WTC11 (cell line): Measurements from ENCODE around the gene BTBD19. TPM values are rescaled to one million over a fixed set of nuclear protein-coding genes. Genes with fewer than 3 reads are reported as not detected.

Source experiments
- ATAC-seq: fragments of 200-7000 bp; cut with Tn5 transposase; 2 replicates; pipeline ENCODE4 v1.10.0; 2021; ENCODE audit warnings: mild to moderate bottlenecking, moderate library complexity
- CTCF ChIA-PET: fragments of 300-600 bp; sonication (Branson Sonifier 250); formaldehyde crosslinking; loops from one replicate; lab custom pipeline; 2021; ENCODE audit warnings: antibody characterized with exemption; lab: Charles Lee
- POLR2A ChIA-PET: fragments of 350-600 bp; sonication (Branson Sonifier 250); formaldehyde crosslinking; loops from one replicate; lab custom pipeline; 2021; ENCODE audit warnings: antibody characterized with exemption; lab: Charles Lee
- DNase-seq: peaks from one replicate; pipeline ENCODE4 v3.0.0; 2021; ENCODE audit warnings: low spot score
- H3K27ac Mint-ChIP-seq: 2 replicates; pipeline ENCODE4 v1.8.0; 2021; ENCODE audit warnings: mixed read lengths
- H3K27me3 Mint-ChIP-seq: 2 replicates; pipeline ENCODE4 v1.8.0; 2021; ENCODE audit warnings: low read depth, mild to moderate bottlenecking, moderate library complexity, mixed read lengths
- H3K36me3 Mint-ChIP-seq: 2 replicates; pipeline ENCODE4 v1.8.0; 2021; ENCODE audit warnings: mixed read lengths
- H3K4me1 Mint-ChIP-seq: 2 replicates; pipeline ENCODE4 v1.8.0; 2022; ENCODE audit warnings: mixed read lengths
- H3K4me3 Mint-ChIP-seq: 2 replicates; pipeline ENCODE4 v1.8.0; 2021; ENCODE audit warnings: mild to moderate bottlenecking, moderate library complexity, mixed read lengths
- H3K9me3 Mint-ChIP-seq: 2 replicates; pipeline ENCODE4 v1.8.0; 2021; ENCODE audit warnings: mixed read lengths
- CREB1 ChIP-seq: sonication (generic); formaldehyde crosslinking; IDR thresholded peaks from 2 replicates; pipeline ENCODE4 v1.8.0; 2023; ENCODE audit warnings: mild to moderate bottlenecking, missing genetic modification reagents
- ELF4 ChIP-seq: sonication (generic); formaldehyde crosslinking; IDR thresholded peaks from 2 replicates; pipeline ENCODE4 v1.8.1; 2022; ENCODE audit warnings: low read depth, mild to moderate bottlenecking, moderate library complexity, missing genetic modification reagents
- EMX1 ChIP-seq: fragments of 250-450 bp; sonication (Bioruptor Pico); IDR thresholded peaks from 2 replicates; pipeline ENCODE4 v1.8.0; 2021; ENCODE audit warnings: mild to moderate bottlenecking
- ERG ChIP-seq: fragments of 250-450 bp; sonication (Bioruptor Pico); IDR thresholded peaks from 2 replicates; pipeline ENCODE4 v1.8.0; 2021; ENCODE audit warnings: mild to moderate bottlenecking
- FOXK1 ChIP-seq: sonication (generic); formaldehyde crosslinking; IDR thresholded peaks from 2 replicates; pipeline ENCODE4 v1.8.0; 2022; ENCODE audit warnings: mild to moderate bottlenecking, moderate library complexity, missing genetic modification reagents
- RORB ChIP-seq: fragments of 250-450 bp; sonication (Bioruptor Pico); IDR thresholded peaks from 2 replicates; pipeline ENCODE4 v1.9.0; 2021; ENCODE audit warnings: mild to moderate bottlenecking
- SMAD3 ChIP-seq: sonication (generic); formaldehyde crosslinking; IDR thresholded peaks from 2 replicates; pipeline ENCODE4 v1.8.0; 2022; ENCODE audit warnings: missing genetic modification reagents, mild to moderate bottlenecking, borderline replicate concordance
- SOX15 ChIP-seq: fragments of 250-450 bp; sonication (Bioruptor Pico); IDR thresholded peaks from 2 replicates; pipeline ENCODE4 v1.9.0; 2021; ENCODE audit warnings: mild to moderate bottlenecking
- ZNF219 ChIP-seq: sonication (generic); formaldehyde crosslinking; IDR thresholded peaks from 2 replicates; pipeline ENCODE4 v1.8.0; 2023; ENCODE audit warnings: missing genetic modification reagents, mild to moderate bottlenecking, borderline replicate concordance
- ZNF232 ChIP-seq: sonication (generic); formaldehyde crosslinking; IDR thresholded peaks from 2 replicates; pipeline ENCODE4 v1.8.0; 2022; ENCODE audit warnings: mild to moderate bottlenecking, missing genetic modification reagents
- total RNA-seq: library from RNA; stranded (reverse); gene quantifications from 3 replicates; pipeline ENCODE4 v1.2.3, GENCODE V29; 2021
- TF ChIP-seq, protein P1 (sequence below): sonication (generic); formaldehyde crosslinking; IDR thresholded peaks from 2 replicates; pipeline ENCODE4 v1.8.1; 2022; ENCODE audit warnings: mild to moderate bottlenecking, missing genetic modification reagents, moderate library complexity, borderline replicate concordance
- TF ChIP-seq, protein P2 (sequence below): fragments of 250-450 bp; sonication (Bioruptor Pico); IDR thresholded peaks from 2 replicates; pipeline ENCODE4 v2.1.2; 2022; ENCODE audit warnings: mild to moderate bottlenecking, moderate library complexity
- TF ChIP-seq, protein P3 (sequence below): sonication (generic); formaldehyde crosslinking; IDR thresholded peaks from 2 replicates; pipeline ENCODE4 v1.8.0; 2022; ENCODE audit warnings: mild to moderate bottlenecking, missing genetic modification reagents
- TF ChIP-seq, protein P4 (sequence below): sonication (generic); formaldehyde crosslinking; IDR thresholded peaks from 2 replicates; pipeline ENCODE4 v1.8.1; 2023; ENCODE audit warnings: mild to moderate bottlenecking, moderate library complexity, missing genetic modification reagents
- TF ChIP-seq, protein P5 (sequence below): fragments of 250-450 bp; sonication (Bioruptor Pico); IDR thresholded peaks from 2 replicates; pipeline ENCODE4 v1.9.0; 2021; ENCODE audit warnings: mild to moderate bottlenecking
- TF ChIP-seq, protein P6 (sequence below): fragments of 250-450 bp; sonication (Bioruptor Pico); IDR thresholded peaks from 2 replicates; pipeline ENCODE4 v1.9.0; 2021; ENCODE audit warnings: moderate library complexity, mild to moderate bottlenecking, inconsistent platforms, borderline replicate concordance
- TF ChIP-seq, protein P7 (sequence below): sonication (generic); formaldehyde crosslinking; IDR thresholded peaks from 2 replicates; pipeline ENCODE4 v1.8.1; 2023; ENCODE audit warnings: mild to moderate bottlenecking, missing genetic modification reagents, borderline replicate concordance

BTBD19 gene
- total RNA-seq, 1 experiment from 2014 or later: 1.7 TPM

GRCh38 chr1:44808938-44809917 lies 905 bp downstream of the BTBD19 start:
- peak overlapping the region; percentile 78 for H3K27ac Mint-ChIP-seq
- H3K4me3 Mint-ChIP-seq: peak overlapping the region; percentile 45
- H3K27me3 Mint-ChIP-seq: peaks cover 7% of the 10 kb centered on the region
- H3K9me3 Mint-ChIP-seq: no peaks in the 10 kb centered on the region
- peaks cover 32% of the 10 kb centered on the region for H3K4me1 Mint-ChIP-seq
- CTCF ChIA-PET: interaction anchor here (0.8 to 2.9 kb wide), 16 partner anchors 8 to 494 kb away, joined by 3 to 44 read pairs (median 6); partner anchors contain the start of genes BEST4, PLK3, PTCH2 and RNU5D-1
- TF ChIP-seq RORB (no peak), SMAD3 (CRISPR knock-in tag) (no peak), ELF4 (CRISPR knock-in tag) (no peak), FOXK1 (CRISPR knock-in tag) (no peak)
- ATAC-seq: no peak
- peaks cover 8% of the 10 kb centered on the region for H3K36me3 Mint-ChIP-seq
- DNase-seq: no peak
- POLR2A ChIA-PET: interaction anchor here (0.5 to 2.6 kb wide), 9 partner anchors 9 to 205 kb away, joined by 3 to 24 read pairs (median 5); partner anchors contain the start of genes EIF2B3, PLK3, PTCH2 and RNU5D-1

GRCh38 chr1:44810101-44810761 lies 1.9 kb downstream of the BTBD19 start:
- Mint-ChIP-seq H3K27ac (no peak overlapping the region), H3K36me3 (peaks cover 6% of the 10 kb centered on the region), H3K4me3 (no peak overlapping the region), H3K27me3 (peaks cover 7% of the 10 kb centered on the region), H3K9me3 (no peaks in the 10 kb centered on the region), H3K4me1 (peaks cover 38% of the 10 kb centered on the region)
- no peak for ATAC-seq
- no peak for DNase-seq
- CTCF ChIA-PET: interaction anchor here (0.7 to 2.8 kb wide), 7 partner anchors 10 to 191 kb away, joined by 3 to 44 read pairs (median 5); partner anchors contain the start of genes PLK3 and RNU5D-1
- POLR2A ChIA-PET: interaction anchor here (0.7 to 2.6 kb wide), 5 partner anchors 10 to 189 kb away, joined by 3 to 24 read pairs (median 10); partner anchors contain the start of genes PLK3, PTCH2 and RPS8
- TF ChIP-seq, protein P1, sequence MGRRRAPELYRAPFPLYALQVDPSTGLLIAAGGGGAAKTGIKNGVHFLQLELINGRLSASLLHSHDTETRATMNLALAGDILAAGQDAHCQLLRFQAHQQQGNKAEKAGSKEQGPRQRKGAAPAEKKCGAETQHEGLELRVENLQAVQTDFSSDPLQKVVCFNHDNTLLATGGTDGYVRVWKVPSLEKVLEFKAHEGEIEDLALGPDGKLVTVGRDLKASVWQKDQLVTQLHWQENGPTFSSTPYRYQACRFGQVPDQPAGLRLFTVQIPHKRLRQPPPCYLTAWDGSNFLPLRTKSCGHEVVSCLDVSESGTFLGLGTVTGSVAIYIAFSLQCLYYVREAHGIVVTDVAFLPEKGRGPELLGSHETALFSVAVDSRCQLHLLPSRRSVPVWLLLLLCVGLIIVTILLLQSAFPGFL (CRISPR knock-in tag): no peak
- no peak for TF ChIP-seq EMX1 (CRISPR knock-in tag)
- TF ChIP-seq, protein P2, sequence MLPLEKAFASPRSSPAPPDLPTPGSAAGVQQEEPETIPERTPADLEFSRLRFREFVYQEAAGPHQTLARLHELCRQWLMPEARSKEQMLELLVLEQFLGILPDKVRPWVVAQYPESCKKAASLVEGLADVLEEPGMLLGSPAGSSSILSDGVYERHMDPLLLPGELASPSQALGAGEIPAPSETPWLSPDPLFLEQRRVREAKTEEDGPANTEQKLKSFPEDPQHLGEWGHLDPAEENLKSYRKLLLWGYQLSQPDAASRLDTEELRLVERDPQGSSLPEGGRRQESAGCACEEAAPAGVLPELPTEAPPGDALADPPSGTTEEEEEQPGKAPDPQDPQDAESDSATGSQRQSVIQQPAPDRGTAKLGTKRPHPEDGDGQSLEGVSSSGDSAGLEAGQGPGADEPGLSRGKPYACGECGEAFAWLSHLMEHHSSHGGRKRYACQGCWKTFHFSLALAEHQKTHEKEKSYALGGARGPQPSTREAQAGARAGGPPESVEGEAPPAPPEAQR (CRISPR knock-in tag): no peak
- TF ChIP-seq, protein P3, sequence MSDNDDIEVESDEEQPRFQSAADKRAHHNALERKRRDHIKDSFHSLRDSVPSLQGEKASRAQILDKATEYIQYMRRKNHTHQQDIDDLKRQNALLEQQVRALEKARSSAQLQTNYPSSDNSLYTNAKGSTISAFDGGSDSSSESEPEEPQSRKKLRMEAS (CRISPR knock-in tag): no peak
- no peak for TF ChIP-seq ERG (CRISPR knock-in tag)
- no peak for TF ChIP-seq CREB1
- TF ChIP-seq, protein P4, sequence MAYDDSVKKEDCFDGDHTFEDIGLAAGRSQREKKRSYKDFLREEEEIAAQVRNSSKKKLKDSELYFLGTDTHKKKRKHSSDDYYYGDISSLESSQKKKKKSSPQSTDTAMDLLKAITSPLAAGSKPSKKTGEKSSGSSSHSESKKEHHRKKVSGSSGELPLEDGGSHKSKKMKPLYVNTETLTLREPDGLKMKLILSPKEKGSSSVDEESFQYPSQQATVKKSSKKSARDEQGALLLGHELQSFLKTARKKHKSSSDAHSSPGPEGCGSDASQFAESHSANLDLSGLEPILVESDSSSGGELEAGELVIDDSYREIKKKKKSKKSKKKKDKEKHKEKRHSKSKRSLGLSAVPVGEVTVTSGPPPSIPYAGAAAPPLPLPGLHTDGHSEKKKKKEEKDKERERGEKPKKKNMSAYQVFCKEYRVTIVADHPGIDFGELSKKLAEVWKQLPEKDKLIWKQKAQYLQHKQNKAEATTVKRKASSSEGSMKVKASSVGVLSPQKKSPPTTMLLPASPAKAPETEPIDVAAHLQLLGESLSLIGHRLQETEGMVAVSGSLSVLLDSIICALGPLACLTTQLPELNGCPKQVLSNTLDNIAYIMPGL (CRISPR knock-in tag): no peak
- no peak for TF ChIP-seq ZNF232 (CRISPR knock-in tag)
- TF ChIP-seq, protein P5, sequence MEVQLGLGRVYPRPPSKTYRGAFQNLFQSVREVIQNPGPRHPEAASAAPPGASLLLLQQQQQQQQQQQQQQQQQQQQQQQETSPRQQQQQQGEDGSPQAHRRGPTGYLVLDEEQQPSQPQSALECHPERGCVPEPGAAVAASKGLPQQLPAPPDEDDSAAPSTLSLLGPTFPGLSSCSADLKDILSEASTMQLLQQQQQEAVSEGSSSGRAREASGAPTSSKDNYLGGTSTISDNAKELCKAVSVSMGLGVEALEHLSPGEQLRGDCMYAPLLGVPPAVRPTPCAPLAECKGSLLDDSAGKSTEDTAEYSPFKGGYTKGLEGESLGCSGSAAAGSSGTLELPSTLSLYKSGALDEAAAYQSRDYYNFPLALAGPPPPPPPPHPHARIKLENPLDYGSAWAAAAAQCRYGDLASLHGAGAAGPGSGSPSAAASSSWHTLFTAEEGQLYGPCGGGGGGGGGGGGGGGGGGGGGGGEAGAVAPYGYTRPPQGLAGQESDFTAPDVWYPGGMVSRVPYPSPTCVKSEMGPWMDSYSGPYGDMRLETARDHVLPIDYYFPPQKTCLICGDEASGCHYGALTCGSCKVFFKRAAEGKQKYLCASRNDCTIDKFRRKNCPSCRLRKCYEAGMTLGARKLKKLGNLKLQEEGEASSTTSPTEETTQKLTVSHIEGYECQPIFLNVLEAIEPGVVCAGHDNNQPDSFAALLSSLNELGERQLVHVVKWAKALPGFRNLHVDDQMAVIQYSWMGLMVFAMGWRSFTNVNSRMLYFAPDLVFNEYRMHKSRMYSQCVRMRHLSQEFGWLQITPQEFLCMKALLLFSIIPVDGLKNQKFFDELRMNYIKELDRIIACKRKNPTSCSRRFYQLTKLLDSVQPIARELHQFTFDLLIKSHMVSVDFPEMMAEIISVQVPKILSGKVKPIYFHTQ: no peak
- no peak for TF ChIP-seq SOX15 (CRISPR knock-in tag)
- TF ChIP-seq ZNF219 (CRISPR knock-in tag): no peak
- no peak for TF ChIP-seq SMAD3 (CRISPR knock-in tag)
- TF ChIP-seq, protein P6, sequence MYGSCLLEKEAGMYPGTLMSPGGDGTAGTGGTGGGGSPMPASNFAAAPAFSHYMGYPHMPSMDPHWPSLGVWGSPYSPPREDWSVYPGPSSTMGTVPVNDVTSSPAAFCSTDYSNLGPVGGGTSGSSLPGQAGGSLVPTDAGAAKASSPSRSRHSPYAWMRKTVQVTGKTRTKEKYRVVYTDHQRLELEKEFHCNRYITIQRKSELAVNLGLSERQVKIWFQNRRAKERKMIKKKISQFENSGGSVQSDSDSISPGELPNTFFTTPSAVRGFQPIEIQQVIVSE (CRISPR knock-in tag): no peak
- TF ChIP-seq, protein P7, sequence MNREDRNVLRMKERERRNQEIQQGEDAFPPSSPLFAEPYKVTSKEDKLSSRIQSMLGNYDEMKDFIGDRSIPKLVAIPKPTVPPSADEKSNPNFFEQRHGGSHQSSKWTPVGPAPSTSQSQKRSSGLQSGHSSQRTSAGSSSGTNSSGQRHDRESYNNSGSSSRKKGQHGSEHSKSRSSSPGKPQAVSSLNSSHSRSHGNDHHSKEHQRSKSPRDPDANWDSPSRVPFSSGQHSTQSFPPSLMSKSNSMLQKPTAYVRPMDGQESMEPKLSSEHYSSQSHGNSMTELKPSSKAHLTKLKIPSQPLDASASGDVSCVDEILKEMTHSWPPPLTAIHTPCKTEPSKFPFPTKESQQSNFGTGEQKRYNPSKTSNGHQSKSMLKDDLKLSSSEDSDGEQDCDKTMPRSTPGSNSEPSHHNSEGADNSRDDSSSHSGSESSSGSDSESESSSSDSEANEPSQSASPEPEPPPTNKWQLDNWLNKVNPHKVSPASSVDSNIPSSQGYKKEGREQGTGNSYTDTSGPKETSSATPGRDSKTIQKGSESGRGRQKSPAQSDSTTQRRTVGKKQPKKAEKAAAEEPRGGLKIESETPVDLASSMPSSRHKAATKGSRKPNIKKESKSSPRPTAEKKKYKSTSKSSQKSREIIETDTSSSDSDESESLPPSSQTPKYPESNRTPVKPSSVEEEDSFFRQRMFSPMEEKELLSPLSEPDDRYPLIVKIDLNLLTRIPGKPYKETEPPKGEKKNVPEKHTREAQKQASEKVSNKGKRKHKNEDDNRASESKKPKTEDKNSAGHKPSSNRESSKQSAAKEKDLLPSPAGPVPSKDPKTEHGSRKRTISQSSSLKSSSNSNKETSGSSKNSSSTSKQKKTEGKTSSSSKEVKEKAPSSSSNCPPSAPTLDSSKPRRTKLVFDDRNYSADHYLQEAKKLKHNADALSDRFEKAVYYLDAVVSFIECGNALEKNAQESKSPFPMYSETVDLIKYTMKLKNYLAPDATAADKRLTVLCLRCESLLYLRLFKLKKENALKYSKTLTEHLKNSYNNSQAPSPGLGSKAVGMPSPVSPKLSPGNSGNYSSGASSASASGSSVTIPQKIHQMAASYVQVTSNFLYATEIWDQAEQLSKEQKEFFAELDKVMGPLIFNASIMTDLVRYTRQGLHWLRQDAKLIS (CRISPR knock-in tag): no peak
